Subcutaneous abdominal adipose tissue (tissue), 5 donors: ENCODE measurements around the gene FBXL22.
"Not testable (repeated sequence)": the region's sequence is repeated elsewhere in the genome, so short reads cannot be mapped to it uniquely, and the experiment has no call there.

ENCODE experiments used
- H3K27ac ChIP-seq: one replicate; pipeline ENCODE4 v1.7.0; 2013; ENCODE audit warnings: low read depth, mild to moderate bottlenecking, inconsistent platforms, low read length, moderate library complexity
- H3K27me3 ChIP-seq, 5 donors: one replicate each; pipeline ENCODE4 v1.7.0; 2013; ENCODE audit warnings: low read length in 5 of 5, inconsistent platforms in 1 of 5; ENCODE audit not compliant: control insufficient read depth in 5 of 5, insufficient read depth in 4 of 5
- H3K36me3 ChIP-seq, 5 donors: one replicate each; pipeline ENCODE4 v1.7.0; 2013; ENCODE audit warnings: low read length in 5 of 5; ENCODE audit not compliant: control insufficient read depth in 5 of 5, insufficient read depth in 5 of 5
- H3K4me1 ChIP-seq, 5 donors: one replicate each; pipeline ENCODE4 v1.7.0; 2013; ENCODE audit warnings: low read length in 5 of 5, mild to moderate bottlenecking in 3 of 5, moderate library complexity in 1 of 5; ENCODE audit not compliant: control insufficient read depth in 5 of 5, insufficient read depth in 5 of 5
- H3K4me3 ChIP-seq, 5 donors: one replicate each; pipeline ENCODE4 v1.7.0; 2013; ENCODE audit warnings: low read length in 5 of 5, low read depth in 1 of 5
- H3K9ac ChIP-seq, 5 donors: one replicate each; pipeline ENCODE4 v1.7.0; 2013; ENCODE audit warnings: low read length in 5 of 5, mild to moderate bottlenecking in 4 of 5, moderate library complexity in 3 of 5
- H3K9me3 ChIP-seq, 5 donors: one replicate each; pipeline ENCODE4 v1.7.0; 2013; ENCODE audit warnings: low read length in 5 of 5; ENCODE audit not compliant: control insufficient read depth in 5 of 5
- donor health status: healthy.
- donor health status: healthy.
- donor health status: healthy.
- donor health status: healthy.
- donor health status: healthy.

The FBXL22 gene

DNA sequence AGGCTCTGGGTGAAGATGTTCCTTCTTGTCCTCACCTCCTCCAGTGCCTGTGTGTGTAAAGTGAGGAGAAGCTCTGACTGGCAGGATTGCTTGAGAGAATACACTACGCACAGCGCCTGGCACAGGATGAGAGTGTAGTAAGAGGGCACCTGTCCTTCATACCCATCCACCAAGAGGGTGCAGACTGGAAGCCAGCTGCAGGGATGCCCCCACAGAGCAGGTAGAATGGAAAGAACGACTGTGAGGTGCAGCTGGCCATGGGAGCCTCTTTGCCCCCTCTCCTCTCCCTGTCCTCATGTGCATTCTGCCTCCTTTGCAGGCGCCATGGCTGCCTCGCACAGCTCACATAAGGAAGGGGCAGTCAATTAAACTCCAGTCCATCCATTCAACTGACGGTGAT lies 12.3 kb downstream of the FBXL22 start:
- H3K27ac ChIP-seq: peak overlapping the region; percentile 80
- H3K9ac ChIP-seq: no peak overlapping the region
- no peak overlapping the region for H3K4me3 ChIP-seq
- peaks cover 23 to 54% (median 50%) of the 10 kb centered on the region in 5 donors for H3K4me1 ChIP-seq
- H3K27me3 ChIP-seq: no peaks in the 10 kb centered on the region
- no peaks in the 10 kb centered on the region for H3K9me3 ChIP-seq
- peaks cover 6 to 57% (median 39%) of the 10 kb centered on the region in 5 donors for H3K36me3 ChIP-seq

DNA sequence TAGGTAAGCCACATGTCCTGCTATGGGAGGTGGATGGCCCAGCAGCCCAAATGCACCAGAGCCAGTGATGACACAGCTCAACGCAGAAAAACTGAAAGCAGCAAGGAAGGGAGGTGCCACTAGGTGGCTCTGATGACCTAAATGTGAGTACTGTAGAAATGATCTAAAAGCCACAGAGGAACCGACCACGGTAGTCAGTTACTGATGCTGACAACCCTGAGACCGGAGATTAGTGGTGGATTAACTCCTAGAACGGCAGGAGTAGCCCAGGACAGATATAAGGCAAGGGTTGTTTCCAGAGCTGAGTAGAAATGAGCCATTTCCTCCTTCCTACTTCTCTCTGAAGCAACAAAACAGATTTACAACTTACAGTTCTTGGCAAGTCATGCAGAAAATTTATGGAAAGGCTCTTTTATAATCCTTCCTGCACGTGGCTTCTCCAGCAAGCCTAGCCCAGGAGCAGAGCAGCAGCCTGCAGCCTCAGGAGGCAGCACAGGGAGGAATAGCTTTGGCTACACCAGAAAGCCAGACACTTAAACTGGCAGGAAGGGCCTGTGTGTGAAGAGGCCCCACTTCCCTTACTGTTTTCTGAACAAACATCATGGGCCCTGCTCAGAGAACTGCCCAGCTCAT lies 13.1 kb downstream of the FBXL22 start:
- Histone ChIP-seq H3K4me1 (peaks cover 23 to 50% (median 47%) of the 10 kb centered on the region in 5 donors), H3K27me3 (no peaks in the 10 kb centered on the region), H3K27ac (peak overlapping the region; percentile 80), H3K36me3 (peaks cover 12 to 66% (median 45%) of the 10 kb centered on the region in 5 donors), H3K9ac (peak overlapping the region; percentile 1 to 42 (median 11)), H3K9me3 (no peaks in the 10 kb centered on the region), H3K4me3 (no peak overlapping the region)

DNA sequence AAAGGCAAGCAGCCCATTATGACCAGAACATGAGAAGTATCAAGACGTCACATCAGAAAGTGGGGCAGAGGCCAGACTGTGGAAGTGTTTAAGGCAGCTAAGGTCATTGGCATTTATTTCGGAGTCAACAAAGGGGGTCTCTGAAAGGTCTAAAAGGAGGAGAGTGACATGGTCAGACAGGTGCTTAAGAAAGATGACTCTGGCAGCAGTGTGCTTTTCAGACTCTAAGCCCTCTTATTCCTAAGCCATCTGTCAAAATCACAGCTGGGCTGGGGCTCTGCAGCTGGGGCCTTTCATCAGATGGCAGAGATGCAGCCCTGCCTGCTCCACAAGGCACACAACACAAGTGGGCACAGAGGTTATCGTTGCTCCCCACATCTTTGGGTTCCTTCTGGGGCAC lies 14.0 kb downstream of the FBXL22 start:
- Histone ChIP-seq H3K9ac (peak overlapping the region; percentile 1 to 42 (median 11)), H3K4me1 (peaks cover 16 to 42% (median 38%) of the 10 kb centered on the region in 5 donors), H3K9me3 (no peaks in the 10 kb centered on the region), H3K27me3 (no peaks in the 10 kb centered on the region), H3K4me3 (no peak overlapping the region), H3K27ac (peak overlapping the region; percentile 80), H3K36me3 (peaks cover 20 to 74% (median 53%) of the 10 kb centered on the region in 5 donors)

DNA sequence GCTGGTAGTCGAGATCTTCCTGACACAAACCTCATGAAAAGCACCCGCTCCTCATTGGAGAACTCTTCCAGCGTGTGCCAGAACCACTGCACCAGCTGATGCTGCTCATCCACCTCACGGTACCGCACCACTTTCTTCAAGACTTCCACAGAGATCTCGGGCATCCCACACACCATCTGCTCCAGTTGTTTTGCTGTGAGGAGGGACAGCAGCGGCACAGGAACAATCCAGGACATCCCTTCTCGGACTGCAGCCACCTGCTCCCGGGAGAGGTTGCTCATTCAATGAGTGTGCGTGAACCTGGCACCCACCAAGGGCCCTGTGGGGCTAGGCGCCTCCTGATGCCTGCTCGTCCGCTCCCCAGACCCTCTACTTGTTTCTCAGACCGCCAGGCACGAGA lies 15.1 kb downstream of the FBXL22 start:
- no peaks in the 10 kb centered on the region for H3K9me3 ChIP-seq
- H3K4me3 ChIP-seq: no peak overlapping the region
- no peak overlapping the region for H3K9ac ChIP-seq
- H3K27me3 ChIP-seq: no peaks in the 10 kb centered on the region
- H3K36me3 ChIP-seq: peaks cover 21 to 76% (median 57%) of the 10 kb centered on the region in 5 donors
- peak overlapping the region; percentile 80 for H3K27ac ChIP-seq
- H3K4me1 ChIP-seq: peaks cover 16 to 35% (median 31%) of the 10 kb centered on the region in 5 donors

DNA sequence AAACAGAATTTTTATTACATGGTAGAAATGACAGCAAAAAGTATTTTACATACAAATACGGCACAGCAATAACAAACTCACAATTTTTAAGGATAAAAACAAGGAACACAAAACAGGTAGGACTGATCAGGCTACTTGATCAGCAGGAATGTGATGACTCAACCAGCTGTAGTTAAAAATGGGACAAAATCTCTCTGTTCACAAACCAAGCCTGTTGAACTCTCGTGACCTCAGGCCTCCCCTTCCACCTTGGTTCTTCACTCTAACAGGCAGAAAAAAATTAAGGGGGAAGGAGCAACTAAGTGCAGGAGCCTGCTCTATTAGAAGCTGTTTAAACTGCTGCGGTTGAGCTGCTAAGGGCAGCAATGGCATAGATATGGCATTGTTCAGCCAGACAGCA lies 18.7 kb downstream of the FBXL22 start:
- Histone ChIP-seq H3K4me1 (peaks cover 6 to 16% (median 14%) of the 10 kb centered on the region in 5 donors), H3K27me3 (no peaks in the 10 kb centered on the region), H3K27ac (no peak overlapping the region), H3K4me3 (no peak overlapping the region), H3K36me3 (peaks cover 17 to 48% (median 36%) of the 10 kb centered on the region in 5 donors), H3K9me3 (no peaks in the 10 kb centered on the region), H3K9ac (no peak overlapping the region)

DNA sequence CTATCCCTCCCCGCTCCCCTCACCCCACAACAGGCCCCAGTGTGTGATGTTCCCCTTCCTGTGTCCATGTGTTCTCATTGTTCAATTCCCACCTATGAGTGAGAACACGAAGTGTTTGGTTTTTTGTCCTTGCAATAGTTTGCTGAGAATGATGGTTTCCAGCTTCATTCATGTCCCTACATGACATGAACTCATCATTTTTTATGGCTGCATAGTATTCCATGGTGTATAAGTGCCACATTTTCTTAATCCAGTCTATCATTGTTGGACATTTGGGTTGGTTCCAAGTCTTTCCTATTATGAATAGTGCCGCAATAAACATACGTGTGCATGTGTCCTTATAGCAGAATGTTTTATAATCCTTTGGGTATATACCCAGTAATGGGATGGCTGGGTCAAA lies 20.0 kb downstream of the FBXL22 start:
- H3K27me3 ChIP-seq, H3K9ac ChIP-seq, H3K27ac ChIP-seq, H3K9me3 ChIP-seq, H3K4me1 ChIP-seq, H3K4me3 ChIP-seq: not testable (repeated sequence)
- H3K36me3 ChIP-seq: peaks cover 17 to 44% (median 35%) of the 10 kb centered on the region in 5 donors

DNA sequence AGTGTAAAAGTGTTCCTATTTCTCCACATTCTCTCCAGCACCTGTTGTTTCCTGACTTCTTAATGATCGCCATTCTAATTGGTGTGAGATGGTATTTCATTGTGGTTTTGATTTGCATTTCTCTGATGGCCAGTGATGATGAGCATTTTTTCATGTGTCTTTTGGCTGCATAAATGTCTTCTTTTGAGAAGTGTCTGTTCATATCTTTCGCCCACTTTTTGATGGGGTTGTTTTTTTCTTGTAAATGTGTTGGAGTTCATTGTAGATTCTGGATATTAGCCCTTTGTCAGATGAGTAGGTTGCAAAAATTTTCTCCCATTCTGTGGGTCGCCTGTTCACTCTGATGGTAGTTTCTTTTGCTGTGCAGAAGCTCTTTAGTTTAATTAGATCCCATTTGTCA lies 20.4 kb downstream of the FBXL22 start:
- not testable (repeated sequence) for H3K9me3 ChIP-seq, H3K9ac ChIP-seq, H3K4me1 ChIP-seq, H3K27me3 ChIP-seq, H3K27ac ChIP-seq, H3K4me3 ChIP-seq
- H3K36me3 ChIP-seq: peaks cover 19 to 43% (median 35%) of the 10 kb centered on the region in 5 donors

DNA sequence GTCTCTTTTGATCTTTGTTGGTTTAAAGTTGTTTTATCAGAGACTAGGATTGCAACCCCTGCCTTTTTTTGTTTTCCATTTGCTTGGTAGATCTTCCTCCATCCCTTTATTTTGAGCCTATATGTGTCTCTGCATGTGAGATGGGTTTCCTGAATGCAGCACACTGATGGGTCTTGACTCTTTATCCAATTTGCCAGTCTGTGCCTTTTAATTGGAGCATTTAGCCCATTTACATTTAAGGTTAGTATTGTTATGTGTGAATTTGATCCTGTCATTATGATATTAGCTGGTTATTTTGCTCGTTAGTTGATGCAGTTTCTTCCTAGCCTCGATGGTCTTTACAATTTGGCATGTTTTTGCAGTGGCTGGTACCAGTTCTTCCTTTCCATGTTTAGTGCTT lies 23.6 kb downstream of the FBXL22 start:
- peaks cover 27 to 50% (median 46%) of the 10 kb centered on the region in 5 donors for H3K36me3 ChIP-seq
- not testable (repeated sequence) for H3K4me1 ChIP-seq, H3K27ac ChIP-seq, H3K27me3 ChIP-seq, H3K4me3 ChIP-seq, H3K9me3 ChIP-seq, H3K9ac ChIP-seq

DNA sequence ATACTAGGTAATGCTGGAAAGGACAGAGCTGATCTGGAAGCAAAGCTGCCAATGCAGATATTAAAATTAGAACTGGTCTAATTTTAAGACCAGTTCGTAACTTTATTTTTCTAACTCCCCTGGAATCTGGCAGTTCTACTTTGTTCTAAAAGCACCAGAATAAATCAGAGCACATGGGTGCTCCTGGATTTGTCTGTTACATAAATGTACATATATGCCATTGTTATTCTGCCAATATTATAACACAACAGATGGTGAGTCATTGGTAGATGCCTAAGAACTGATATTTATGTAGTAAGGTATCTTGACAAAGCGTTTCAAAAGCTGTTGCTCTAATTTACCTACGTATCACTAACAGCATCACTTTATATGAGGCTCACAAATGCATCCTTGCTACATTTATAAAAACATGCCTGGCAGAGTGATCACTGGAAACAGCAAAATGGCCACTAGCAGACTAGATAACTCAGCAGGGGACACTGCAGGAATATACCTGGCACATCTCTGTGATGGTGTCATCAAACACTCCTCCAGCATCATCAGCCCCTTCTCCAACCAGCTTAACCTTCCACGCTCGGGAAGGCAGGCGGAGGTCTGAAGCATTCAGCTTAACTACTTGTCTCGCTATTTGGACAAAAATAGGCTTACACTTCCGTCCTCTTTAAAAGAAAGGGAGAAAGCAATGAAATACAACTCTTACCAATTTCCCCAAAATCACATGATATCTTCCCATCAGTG lies 26.2 kb downstream of the FBXL22 start:
- Histone ChIP-seq H3K4me1 (no peaks in the 10 kb centered on the region), H3K9ac (no peak overlapping the region), H3K36me3 (peaks cover 35 to 65% (median 59%) of the 10 kb centered on the region in 5 donors), H3K9me3 (no peaks in the 10 kb centered on the region), H3K27me3 (no peaks in the 10 kb centered on the region), H3K4me3 (no peak overlapping the region), H3K27ac (no peak overlapping the region)

DNA sequence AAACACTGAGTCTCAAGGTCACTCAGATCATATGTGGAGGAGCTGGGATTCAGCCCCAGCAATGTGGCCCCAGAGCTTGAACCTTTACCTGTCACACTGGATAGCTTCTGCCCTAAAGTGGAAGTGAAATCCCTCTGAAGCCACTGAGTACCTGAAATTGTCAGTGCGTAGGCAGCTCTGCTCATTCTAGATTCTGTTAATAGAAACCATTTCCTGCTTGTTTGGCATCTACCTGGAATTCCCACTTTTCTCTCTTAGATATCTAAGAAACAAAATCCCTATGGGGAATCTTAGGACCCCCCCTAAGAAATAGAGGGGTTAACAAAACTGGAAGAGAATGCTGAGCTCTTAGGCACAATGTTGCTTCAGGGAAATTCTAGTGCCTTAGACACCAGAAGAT lies 29.8 kb downstream of the FBXL22 start:
- no peak overlapping the region for H3K9ac ChIP-seq
- H3K4me3 ChIP-seq: no peak overlapping the region
- H3K27ac ChIP-seq: no peak overlapping the region
- H3K9me3 ChIP-seq: no peaks in the 10 kb centered on the region
- no peaks in the 10 kb centered on the region for H3K4me1 ChIP-seq
- H3K36me3 ChIP-seq: peaks cover 45 to 98% (median 86%) of the 10 kb centered on the region in 5 donors
- no peaks in the 10 kb centered on the region for H3K27me3 ChIP-seq
